Naive B cell (primary cell): ENCODE measurements around the gene RAG2. TPM values are rescaled to one million over a fixed set of nuclear protein-coding genes. Genes with fewer than 3 reads are reported as not detected.

Source experiments
- ATAC-seq, 2 donors: fragments of 150-1000 bp; cut with Tn5 transposase; 2 replicates each; pipeline ENCODE4 v1.10.0; 2021; ENCODE audit warnings: low read depth in 2 of 2, mild to moderate bottlenecking in 2 of 2, moderate library complexity in 2 of 2
- DNase-seq: peaks from one replicate; pipeline ENCODE4 v3.0.0; 2022
- H3K27ac Mint-ChIP-seq, 6 donors: one replicate each; pipeline ENCODE4 v1.8.0; 2020 to 2022; ENCODE audit warnings: mild to moderate bottlenecking in 6 of 6, mixed read lengths in 6 of 6, moderate library complexity in 5 of 6, inconsistent platforms in 2 of 6
- H3K27me3 Mint-ChIP-seq, 3 donors: one replicate each; pipeline ENCODE4 v1.8.0; 2021 to 2022; ENCODE audit warnings: mixed read lengths in 3 of 3, mild to moderate bottlenecking in 1 of 3
- H3K36me3 Mint-ChIP-seq, 2 donors: one replicate each; pipeline ENCODE4 v1.8.0; 2020 to 2022; ENCODE audit warnings: mixed read lengths in 2 of 2, inconsistent platforms in 1 of 2, mild to moderate bottlenecking in 1 of 2
- H3K4me1 Mint-ChIP-seq, 3 donors: one replicate each; pipeline ENCODE4 v1.8.0; 2020 to 2022; ENCODE audit warnings: mixed read lengths in 3 of 3, inconsistent platforms in 1 of 3, mild to moderate bottlenecking in 1 of 3, moderate library complexity in 1 of 3
- H3K4me3 Mint-ChIP-seq, 8 donors: one replicate each; pipeline ENCODE4 v1.8.0; 2020 to 2022; ENCODE audit warnings: mild to moderate bottlenecking in 8 of 8, mixed read lengths in 8 of 8, moderate library complexity in 8 of 8, inconsistent platforms in 2 of 8
- H3K9me3 Mint-ChIP-seq, 7 donors: one replicate each; pipeline ENCODE4 v1.8.0; 2020 to 2022; ENCODE audit warnings: mixed read lengths in 7 of 7, mild to moderate bottlenecking in 5 of 7, inconsistent platforms in 2 of 7, moderate library complexity in 1 of 7
- polyA plus RNA-seq, 6 donors: library from polyadenylated mRNA; unstranded; fragments of 300-500 nt; fragmentation: Illumina TruSeq; gene quantifications; one replicate each; pipeline ENCODE4 v1.2.3, GENCODE V29; 2021; ENCODE audit warnings: low read depth in 6 of 6

Gene RAG2
- polyA plus RNA-seq, 6 donors from 2014 or later, result not detected

GRCh38 chr11:36588099-36588498, 9.9 kb downstream of the RAG2 start:
- no peaks in the 10 kb centered on the region for H3K36me3 Mint-ChIP-seq
- no peak overlapping the region for H3K27ac Mint-ChIP-seq
- no peaks in the 10 kb centered on the region for H3K9me3 Mint-ChIP-seq
- ATAC-seq, result no peak
- H3K4me1 Mint-ChIP-seq, result peaks cover 0 to 7% (median 2%) of the 10 kb centered on the region in 3 donors
- H3K27me3 Mint-ChIP-seq, result peaks cover 15 to 25% (median 20%) of the 10 kb centered on the region in 3 donors
- no peak for DNase-seq
- H3K4me3 Mint-ChIP-seq, result no peak overlapping the region

GRCh38 chr11:36586543-36586942, 11.5 kb downstream of the RAG2 start:
- ATAC-seq (peak; percentile 76 to 90), DNase-seq (peak; percentile 34)
- Mint-ChIP-seq H3K9me3 (peaks cover 0 to 9% (median 6%) of the 10 kb centered on the region in 7 donors), H3K27ac (peak overlapping the region in 1 of 6 donors; percentile 5), H3K4me1 (peaks cover 0 to 7% (median 2%) of the 10 kb centered on the region in 3 donors), H3K4me3 (peak overlapping the region in 2 of 8 donors; percentile 44 to 63), H3K36me3 (peaks cover 0 to 9% of the 10 kb centered on the region in 2 donors), H3K27me3 (peaks cover 13 to 19% (median 14%) of the 10 kb centered on the region in 3 donors)

- no peak overlapping the region for H3K4me3 Mint-ChIP-seq
- H3K27ac Mint-ChIP-seq, result no peak overlapping the region
- ATAC-seq, result no peak
- H3K4me1 Mint-ChIP-seq, result peaks cover 0 to 7% (median 2%) of the 10 kb centered on the region in 3 donors
- DNase-seq, result no peak
- peaks cover 7 to 19% (median 9%) of the 10 kb centered on the region in 3 donors for H3K27me3 Mint-ChIP-seq
- peaks cover 0 to 13% (median 6%) of the 10 kb centered on the region in 7 donors for H3K9me3 Mint-ChIP-seq
- H3K36me3 Mint-ChIP-seq, result peaks cover 0 to 9% of the 10 kb centered on the region in 2 donors
These were observed 14.4 kb downstream of the RAG2 start for GRCh38 chr11:36583667-36584066.

DNA sequence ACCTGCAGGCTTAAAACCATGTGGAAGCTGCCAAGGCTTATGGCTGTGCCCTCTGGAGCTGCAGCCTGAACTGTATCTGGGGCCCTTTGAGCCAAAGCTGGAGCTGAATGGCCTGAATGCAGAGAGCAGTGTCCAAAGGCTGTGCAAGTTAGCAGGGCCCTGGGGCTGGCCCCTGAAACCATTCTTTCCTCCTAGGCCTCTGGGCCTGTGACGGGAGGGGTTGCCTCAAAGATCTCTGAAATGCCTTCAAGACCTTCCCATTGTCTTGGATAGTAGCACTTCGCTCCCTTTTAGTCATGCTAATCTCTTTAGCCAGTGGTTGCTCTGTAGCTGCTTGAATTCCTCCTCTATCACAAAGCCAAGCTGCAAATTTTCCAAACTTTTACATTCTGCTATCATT, 16.5 kb downstream of the RAG2 start:
- Mint-ChIP-seq H3K27ac (no peak overlapping the region), H3K9me3 (peaks cover 0 to 13% (median 6%) of the 10 kb centered on the region in 7 donors), H3K4me3 (no peak overlapping the region), H3K27me3 (peaks cover 0 to 11% (median 11%) of the 10 kb centered on the region in 3 donors), H3K4me1 (no peaks in the 10 kb centered on the region), H3K36me3 (peaks cover 0 to 9% of the 10 kb centered on the region in 2 donors)
- no peak for DNase-seq
- ATAC-seq, result no peak

DNA sequence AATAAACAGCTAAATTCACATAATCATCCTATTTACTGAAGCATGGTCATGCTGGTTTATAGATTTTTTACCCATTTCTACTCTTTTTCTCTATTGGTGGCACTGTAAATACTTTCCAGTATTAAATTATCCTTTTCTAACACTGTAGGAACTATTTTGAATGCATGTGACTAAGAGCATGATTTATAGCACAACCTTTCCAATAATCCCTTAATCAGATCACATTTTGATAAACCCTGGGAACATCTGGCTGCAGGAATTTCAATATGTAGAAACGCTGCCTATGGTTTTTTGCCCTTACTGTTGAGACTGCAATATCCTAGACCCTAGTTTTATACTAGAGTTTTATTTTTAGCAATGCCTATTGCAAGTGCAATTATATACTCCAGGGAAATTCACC, 19.6 kb downstream of the RAG2 start:
- Mint-ChIP-seq H3K27me3 (peaks cover 20 to 30% (median 25%) of the 10 kb centered on the region in 3 donors), H3K36me3 (peaks cover 7 to 26% of the 10 kb centered on the region in 2 donors), H3K4me3 (no peak overlapping the region), H3K4me1 (peaks cover 0 to 8% (median 0%) of the 10 kb centered on the region in 3 donors), H3K27ac (no peak overlapping the region), H3K9me3 (peaks cover 0 to 13% (median 6%) of the 10 kb centered on the region in 7 donors)
- DNase-seq (no peak), ATAC-seq (no peak)

DNA sequence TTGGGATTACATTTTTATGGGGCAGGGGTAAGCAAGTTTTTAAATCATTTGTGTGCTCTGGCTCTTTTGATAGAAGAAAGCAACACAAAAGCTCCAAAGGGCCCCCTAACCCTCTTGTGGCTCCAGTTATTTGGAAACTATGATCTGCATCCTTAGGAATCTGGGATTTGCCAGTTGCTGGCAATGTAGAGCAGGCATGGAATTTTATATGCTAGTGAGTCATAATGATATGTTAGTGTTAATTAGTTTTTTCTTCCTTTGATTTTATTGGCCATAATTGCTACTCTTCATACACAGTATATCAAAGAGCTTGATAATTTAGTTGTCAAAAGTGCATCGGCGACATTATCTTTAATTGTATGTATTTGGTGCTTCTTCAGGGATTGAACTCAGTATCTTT, 20.2 kb downstream of the RAG2 start:
- Mint-ChIP-seq H3K9me3 (peaks cover 0 to 13% (median 6%) of the 10 kb centered on the region in 7 donors), H3K4me3 (no peak overlapping the region), H3K27ac (peak overlapping the region in 1 of 6 donors; percentile 36), H3K4me1 (peaks cover 0 to 8% (median 0%) of the 10 kb centered on the region in 3 donors), H3K27me3 (peaks cover 22 to 30% (median 26%) of the 10 kb centered on the region in 3 donors), H3K36me3 (peaks cover 7 to 26% of the 10 kb centered on the region in 2 donors)
- DNase-seq (no peak), ATAC-seq (no peak)

DNA sequence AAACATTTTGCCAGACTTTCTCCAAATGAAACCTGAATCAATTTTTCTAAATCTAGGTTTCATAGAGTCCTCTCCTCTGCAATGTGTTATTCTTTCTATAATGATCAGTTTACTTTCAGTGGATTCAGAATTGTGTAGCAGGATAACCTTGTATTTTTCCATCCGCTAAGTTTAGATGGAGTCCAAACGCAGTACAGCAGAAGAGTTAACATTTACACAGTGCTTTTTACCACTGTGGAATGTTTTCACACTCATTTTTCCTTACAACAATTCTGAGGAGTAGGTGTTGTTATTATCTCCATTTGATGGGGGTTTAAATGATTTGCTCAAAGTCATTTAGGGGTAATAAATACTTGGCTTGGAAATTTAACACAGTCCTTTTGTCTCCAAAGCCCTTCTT, 20.7 kb downstream of the RAG2 start:
- peaks cover 0 to 8% (median 0%) of the 10 kb centered on the region in 3 donors for H3K4me1 Mint-ChIP-seq
- peaks cover 24 to 33% (median 29%) of the 10 kb centered on the region in 3 donors for H3K27me3 Mint-ChIP-seq

GRCh38 chr11:36574486-36574885, 23.6 kb downstream of the RAG2 start:
- ATAC-seq (no peak), DNase-seq (no peak)
- Mint-ChIP-seq H3K36me3 (peaks cover 7 to 18% of the 10 kb centered on the region in 2 donors), H3K27ac (no peak overlapping the region), H3K4me3 (peak overlapping the region in 1 of 8 donors; percentile 45), H3K4me1 (peaks cover 0 to 8% (median 0%) of the 10 kb centered on the region in 3 donors), H3K9me3 (no peaks in the 10 kb centered on the region), H3K27me3 (peaks cover 37 to 46% (median 37%) of the 10 kb centered on the region in 3 donors)

More for the DNA sequence above, 20.7 kb downstream of the RAG2 start:
- peaks cover 0 to 12% (median 6%) of the 10 kb centered on the region in 7 donors for H3K9me3 Mint-ChIP-seq
- DNase-seq, result no peak
- no peak overlapping the region for H3K4me3 Mint-ChIP-seq
- peaks cover 7 to 24% of the 10 kb centered on the region in 2 donors for H3K36me3 Mint-ChIP-seq
- ATAC-seq, result no peak
- no peak overlapping the region for H3K27ac Mint-ChIP-seq

GRCh38 chr11:36569095-36569494, 28.9 kb downstream of the RAG2 start:
- Mint-ChIP-seq H3K4me3 (no peak overlapping the region), H3K4me1 (peaks cover 8 to 10% (median 9%) of the 10 kb centered on the region in 3 donors), H3K36me3 (peaks cover 5 to 6% of the 10 kb centered on the region in 2 donors), H3K9me3 (no peaks in the 10 kb centered on the region), H3K27me3 (peaks cover 49 to 62% (median 56%) of the 10 kb centered on the region in 3 donors), H3K27ac (peak overlapping the region in 1 of 6 donors; percentile 68)
- DNase-seq (no peak), ATAC-seq (no peak)

GRCh38 chr11:36567694-36568093, 30.3 kb downstream of the RAG2 start, which contains the start of gene RAG1:
Gene RAG1 (plus strand): TSS chr11:36568007. CDS start chr11:36573305, 5,298 bp downstream.
- H3K27me3 Mint-ChIP-seq, result peaks cover 41 to 55% (median 51%) of the 10 kb centered on the region in 3 donors
- ATAC-seq (no peak), DNase-seq (no peak)
- H3K36me3 Mint-ChIP-seq, result no peaks in the 10 kb centered on the region
- H3K27ac Mint-ChIP-seq, result peak within 1 kb of the TSS in 1 of 6 donors; percentile 52
- no peak within 1 kb of the TSS for H3K4me3 Mint-ChIP-seq
- H3K9me3 Mint-ChIP-seq, result no peaks in the 10 kb centered on the region
- peaks cover 5 to 9% (median 8%) of the 10 kb centered on the region in 3 donors for H3K4me1 Mint-ChIP-seq

DNA sequence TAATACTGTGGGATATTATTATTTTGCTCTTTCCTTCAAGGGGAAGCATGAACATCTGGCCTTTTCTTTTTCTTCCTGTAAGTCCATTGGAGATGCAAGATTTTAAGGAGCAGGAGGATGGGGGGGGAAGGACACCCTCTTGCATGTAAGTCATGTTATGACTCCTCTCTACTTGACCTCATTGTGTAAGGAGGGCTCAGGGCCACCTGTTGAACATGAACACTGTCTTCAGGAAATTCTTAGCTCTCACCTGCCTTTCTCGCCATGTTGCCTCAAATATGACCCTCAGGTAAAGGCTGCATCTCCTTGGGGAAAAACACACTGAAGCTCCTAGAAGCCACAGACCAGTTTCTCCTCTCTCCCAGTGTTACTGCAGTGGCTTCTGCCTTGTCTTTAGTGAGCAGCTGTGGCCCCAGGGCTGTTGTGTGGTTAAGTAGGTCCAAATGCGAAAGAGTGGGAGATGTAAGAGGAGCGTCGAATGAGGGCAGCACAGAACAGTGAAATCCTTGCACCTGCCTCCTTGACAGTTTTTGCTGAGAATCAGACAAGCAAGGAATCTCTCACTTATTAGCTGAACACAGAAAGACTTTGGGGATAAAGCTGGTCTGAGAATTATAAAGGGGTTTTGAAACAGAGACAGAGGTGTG, 31.5 kb downstream of the RAG2 start:
- Mint-ChIP-seq H3K27me3 (peaks cover 30 to 43% (median 40%) of the 10 kb centered on the region in 3 donors), H3K36me3 (no peaks in the 10 kb centered on the region), H3K9me3 (no peaks in the 10 kb centered on the region), H3K27ac (no peak overlapping the region), H3K4me3 (no peak overlapping the region), H3K4me1 (peaks cover 5 to 9% (median 8%) of the 10 kb centered on the region in 3 donors)
- DNase-seq, result no peak
- no peak for ATAC-seq

GRCh38 chr11:36565031-36565610, 32.9 kb downstream of the RAG2 start:
- H3K4me1 Mint-ChIP-seq, result peaks cover 5 to 9% (median 8%) of the 10 kb centered on the region in 3 donors
- ATAC-seq (no peak), DNase-seq (no peak)
- no peak overlapping the region for H3K27ac Mint-ChIP-seq
- peaks cover 0 to under 1% (median 0%) of the 10 kb centered on the region in 7 donors for H3K9me3 Mint-ChIP-seq
- peak overlapping the region in 4 of 8 donors; percentile 61 to 77 (median 73) for H3K4me3 Mint-ChIP-seq
- no peaks in the 10 kb centered on the region for H3K36me3 Mint-ChIP-seq
- peaks cover 24 to 39% (median 35%) of the 10 kb centered on the region in 3 donors for H3K27me3 Mint-ChIP-seq

GRCh38 chr11:36564376-36565030, 33.5 kb downstream of the RAG2 start:
- peak; percentile 24 for DNase-seq
- Mint-ChIP-seq H3K27me3 (peaks cover 24 to 39% (median 35%) of the 10 kb centered on the region in 3 donors), H3K27ac (no peak overlapping the region), H3K4me1 (peaks cover 5 to 9% (median 8%) of the 10 kb centered on the region in 3 donors), H3K9me3 (peaks cover 0 to 7% (median 0%) of the 10 kb centered on the region in 7 donors), H3K36me3 (no peaks in the 10 kb centered on the region), H3K4me3 (peak overlapping the region; percentile 11 to 77 (median 70))
- ATAC-seq, result peak in 1 of 2 donors; percentile 61
